Measurements from ENCODE around the gene FOXB1. TPM values are rescaled to one million over a fixed set of nuclear protein-coding genes. Genes with fewer than 3 reads are reported as not detected.
A peak's percentile ranks its signal among the peaks of the same experiment; 100 is the strongest.

The FOXB1 gene
- total RNA-seq, 1 donor from 2014 or later, result not detected

GRCh38 chr15:59991834-59992233, 12.3 kb upstream of the FOXB1 start:
- DNase-seq (no peak), ATAC-seq (no peak)
- no peak overlapping the region for H3K27ac ChIP-seq
- no peak overlapping the region for H3K4me3 ChIP-seq
- intact Hi-C loops (cut with DNase I), result no loop called here
- H3K9me3 ChIP-seq, result no peaks in the 10 kb centered on the region
- TF ChIP-seq CTCF (IDR thresholded peaks at IDR 0.05), result no peak
- H3K36me3 ChIP-seq, result no peaks in the 10 kb centered on the region
- peaks cover 8% of the 10 kb centered on the region for H3K4me1 ChIP-seq
- H3K27me3 ChIP-seq (ENCODE audit: low read depth), result peaks cover 57% of the 10 kb centered on the region

GRCh38 chr15:59993041-59993750, 10.9 kb upstream of the FOXB1 start:
- Histone ChIP-seq H3K36me3 (no peaks in the 10 kb centered on the region), H3K4me1 (peaks cover 13% of the 10 kb centered on the region), H3K27me3 (ENCODE audit: low read depth) (peaks cover 71% of the 10 kb centered on the region), H3K4me3 (no peak overlapping the region), H3K27ac (no peak overlapping the region), H3K9me3 (no peaks in the 10 kb centered on the region)
- TF ChIP-seq CTCF (IDR thresholded peaks at IDR 0.05), result no peak
- intact Hi-C loops (cut with DNase I), result no loop called here
- DNase-seq, result no peak
- no peak for ATAC-seq

- Histone ChIP-seq H3K36me3 (no peaks in the 10 kb centered on the region), H3K27me3 (ENCODE audit: low read depth) (peaks cover 78% of the 10 kb centered on the region), H3K4me1 (peaks cover 13% of the 10 kb centered on the region), H3K9me3 (no peaks in the 10 kb centered on the region), H3K27ac (no peak overlapping the region), H3K4me3 (no peak overlapping the region)
- DNase-seq, result no peak
- ATAC-seq, result peak in 1 of 2 donors; percentile 28
- intact Hi-C loops (cut with DNase I), result no loop called here
- no peak for TF ChIP-seq CTCF (IDR thresholded peaks at IDR 0.05)
Observed at GRCh38 chr15:59993950-59994401, 10.1 kb upstream of the FOXB1 start.

- Histone ChIP-seq H3K27ac (no peak overlapping the region), H3K4me1 (peaks cover 13% of the 10 kb centered on the region), H3K27me3 (ENCODE audit: low read depth) (peaks cover 84% of the 10 kb centered on the region), H3K4me3 (no peak overlapping the region), H3K9me3 (no peaks in the 10 kb centered on the region), H3K36me3 (no peaks in the 10 kb centered on the region)
- intact Hi-C loops (cut with DNase I), result no loop called here
- DNase-seq (no peak), ATAC-seq (no peak)
- no peak for TF ChIP-seq CTCF (IDR thresholded peaks at IDR 0.05)
Observed at GRCh38 chr15:59994526-59994887, 9.6 kb upstream of the FOXB1 start.

GRCh38 chr15:59994888-59995557, 9.1 kb upstream of the FOXB1 start:
- peaks cover 89% of the 10 kb centered on the region for H3K27me3 ChIP-seq (ENCODE audit: low read depth)
- no peak for TF ChIP-seq CTCF (IDR thresholded peaks at IDR 0.05)
- no peaks in the 10 kb centered on the region for H3K9me3 ChIP-seq
- peaks cover 13% of the 10 kb centered on the region for H3K4me1 ChIP-seq
- ATAC-seq (peak in 1 of 2 donors; percentile 12), DNase-seq (no peak)
- intact Hi-C loops (cut with DNase I), result no loop called here
- H3K4me3 ChIP-seq, result no peak overlapping the region
- H3K36me3 ChIP-seq, result no peaks in the 10 kb centered on the region
- H3K27ac ChIP-seq, result no peak overlapping the region

Measured in lower lobe of right lung (tissue), 2 donors.